Activated CD8-positive, alpha-beta memory T cell treated with anti-CD3 and anti-CD28 coated beads, Interleukin-2, amount 50 U/mL, for 4 hours (primary cell): ENCODE data around the gene GRB10.

Source experiments
- DNase-seq: peaks from one replicate; pipeline ENCODE4 v3.0.0-alpha.2; 2020

The GRB10 gene

DNA sequence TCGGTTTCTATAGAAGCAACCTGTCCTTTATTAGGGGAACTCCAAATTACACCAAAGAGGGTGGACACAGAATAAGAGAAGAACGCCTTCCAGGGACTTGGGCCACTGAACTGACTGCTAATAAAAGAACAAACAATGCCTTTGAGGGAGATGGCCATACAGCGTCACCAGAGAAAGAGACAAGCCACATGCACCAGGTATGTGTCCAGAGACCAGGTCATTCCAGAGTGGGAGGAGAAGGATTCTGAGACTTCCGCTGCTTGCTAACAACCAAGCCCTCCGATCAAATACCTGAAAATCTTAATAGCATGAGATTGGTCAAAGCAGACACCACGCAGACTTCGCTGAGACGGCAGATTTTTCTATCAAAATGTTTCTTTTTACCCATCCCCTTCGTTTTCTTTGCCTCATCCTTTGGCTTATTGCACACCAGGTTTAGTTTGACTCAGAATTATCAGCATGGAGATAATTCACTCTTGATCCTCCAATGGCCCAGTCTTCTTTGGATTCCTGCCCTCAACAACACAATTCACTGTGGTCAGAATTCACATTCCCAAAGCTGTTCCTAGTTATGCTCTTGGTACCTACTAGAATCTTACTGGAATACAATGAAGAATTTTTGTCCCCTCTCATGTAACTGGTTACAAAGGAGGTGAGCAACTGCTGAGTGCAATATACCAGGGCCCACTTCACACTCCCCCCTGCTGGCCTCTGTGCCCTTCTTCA, 130.1 kb downstream of the GRB10 start:
- no peak for DNase-seq

DNA sequence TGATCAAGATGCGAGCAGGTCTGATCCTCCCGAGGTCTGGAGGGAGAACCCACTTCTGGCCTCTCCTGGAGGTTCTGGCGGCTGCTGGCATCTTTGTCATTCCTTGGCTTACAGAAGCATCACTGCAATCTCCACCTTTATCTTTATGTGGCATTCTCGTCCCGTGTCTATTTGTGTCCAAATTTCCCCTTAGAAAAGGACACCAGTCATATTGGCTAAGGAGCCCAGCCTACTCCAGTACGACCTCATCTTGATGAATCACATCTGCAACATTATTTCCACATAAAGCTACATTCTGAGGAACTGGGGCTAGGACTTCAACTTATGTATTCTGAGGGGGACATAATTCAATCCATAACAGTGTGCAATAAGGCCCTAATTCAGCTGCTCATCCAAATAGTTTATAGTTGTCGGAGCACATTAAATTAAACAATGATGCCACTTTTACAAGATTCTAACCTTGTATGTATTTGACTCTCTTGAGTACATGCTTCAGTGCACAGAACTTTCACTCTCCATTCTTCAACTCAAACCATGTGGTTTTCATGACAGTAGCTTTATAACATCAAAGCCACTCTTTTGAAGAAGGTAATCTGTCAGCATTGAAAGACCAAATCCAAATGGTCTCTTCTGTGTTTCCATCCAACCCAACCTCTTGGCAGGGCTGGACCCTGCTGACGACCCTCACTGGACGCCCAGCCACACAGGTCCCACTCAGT, 131.3 kb downstream of the GRB10 start:
- no peak for DNase-seq

- no peak for DNase-seq
Observed at GRCh38 chr7:50650057-50650664, 132.5 kb downstream of the GRB10 start.

- no peak for DNase-seq
Observed at GRCh38 chr7:50649259-50649885, 133.3 kb downstream of the GRB10 start.

GRCh38 chr7:50648570-50649169, 134.0 kb downstream of the GRB10 start:
- DNase-seq, result no peak

GRCh38 chr7:50648076-50648475, 134.6 kb downstream of the GRB10 start:
- no peak for DNase-seq

DNA sequence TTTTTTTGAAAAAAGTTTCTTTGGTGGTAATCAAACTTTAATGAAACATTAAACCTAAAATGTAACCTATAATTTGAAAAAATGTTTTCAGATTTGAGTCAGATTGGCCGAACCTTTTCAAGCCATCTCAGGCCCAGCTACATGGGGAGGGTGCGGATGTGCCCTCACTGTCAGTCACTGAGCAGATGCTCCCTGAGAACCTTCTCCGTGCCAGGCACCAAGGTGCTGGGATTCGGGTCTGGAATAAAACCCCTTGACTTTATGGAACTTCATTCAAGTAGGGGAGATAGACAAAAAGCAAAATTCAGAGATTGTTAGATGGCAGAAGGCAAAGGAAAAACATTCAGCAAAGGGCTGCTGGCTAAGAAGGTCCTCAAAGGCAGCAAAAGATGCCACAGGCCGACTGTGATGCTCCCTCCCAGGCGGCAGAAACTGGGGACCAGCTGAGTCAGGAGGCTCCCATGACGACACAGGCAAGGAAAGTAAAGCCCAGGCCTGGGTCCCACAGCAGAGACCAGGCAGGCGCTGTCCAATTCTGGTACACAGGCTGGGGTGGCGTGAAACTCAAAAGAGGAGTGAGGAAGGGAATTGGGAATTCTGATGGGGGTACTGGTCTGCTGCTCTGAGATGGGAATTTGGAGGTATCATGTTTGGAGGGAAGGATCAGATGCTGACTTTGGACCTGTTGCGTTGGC, 135.3 kb downstream of the GRB10 start:
- DNase-seq, result no peak

DNA sequence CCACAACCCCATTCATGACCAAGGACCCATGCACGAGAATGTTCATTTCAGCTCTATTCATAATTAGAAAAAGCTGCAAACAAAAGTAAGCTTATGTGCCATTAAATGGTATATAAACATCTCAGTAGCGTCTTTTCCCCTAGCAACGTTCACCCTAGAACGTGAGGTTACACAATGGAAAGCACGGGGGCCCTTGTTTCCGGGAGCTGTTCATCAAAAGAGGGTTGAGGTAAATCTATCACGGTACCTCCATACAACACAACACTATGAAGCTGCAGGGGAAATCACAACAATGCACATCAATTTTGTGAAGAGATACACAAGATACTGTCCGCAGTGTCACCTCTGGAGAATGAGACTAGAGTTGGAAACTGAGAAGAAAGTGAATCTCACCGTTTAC, 136.6 kb downstream of the GRB10 start:
- DNase-seq, result no peak

DNA sequence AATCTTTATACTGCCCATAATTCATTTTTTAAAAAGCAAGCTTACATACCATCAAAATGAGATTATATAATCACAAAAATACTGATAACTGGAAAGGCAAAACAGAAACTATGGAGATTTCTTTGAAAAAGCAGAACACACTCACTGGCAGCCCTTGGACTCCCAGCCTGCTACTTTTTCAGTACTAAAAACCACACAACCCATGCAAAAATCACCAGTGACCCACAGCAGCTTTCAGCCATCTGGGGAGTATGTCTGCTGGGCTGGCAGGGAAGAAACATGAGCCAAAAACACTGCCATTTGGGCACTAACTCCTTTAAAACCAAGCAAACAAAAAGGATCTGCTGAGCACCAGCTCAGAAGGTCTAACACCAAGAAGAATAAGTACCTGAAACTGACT, 137.5 kb downstream of the GRB10 start:
- no peak for DNase-seq

GRCh38 chr7:50644586-50644985, 138.1 kb downstream of the GRB10 start:
- no peak for DNase-seq

- DNase-seq, result no peak
Observed at GRCh38 chr7:50644114-50644513, 138.6 kb downstream of the GRB10 start.

DNA sequence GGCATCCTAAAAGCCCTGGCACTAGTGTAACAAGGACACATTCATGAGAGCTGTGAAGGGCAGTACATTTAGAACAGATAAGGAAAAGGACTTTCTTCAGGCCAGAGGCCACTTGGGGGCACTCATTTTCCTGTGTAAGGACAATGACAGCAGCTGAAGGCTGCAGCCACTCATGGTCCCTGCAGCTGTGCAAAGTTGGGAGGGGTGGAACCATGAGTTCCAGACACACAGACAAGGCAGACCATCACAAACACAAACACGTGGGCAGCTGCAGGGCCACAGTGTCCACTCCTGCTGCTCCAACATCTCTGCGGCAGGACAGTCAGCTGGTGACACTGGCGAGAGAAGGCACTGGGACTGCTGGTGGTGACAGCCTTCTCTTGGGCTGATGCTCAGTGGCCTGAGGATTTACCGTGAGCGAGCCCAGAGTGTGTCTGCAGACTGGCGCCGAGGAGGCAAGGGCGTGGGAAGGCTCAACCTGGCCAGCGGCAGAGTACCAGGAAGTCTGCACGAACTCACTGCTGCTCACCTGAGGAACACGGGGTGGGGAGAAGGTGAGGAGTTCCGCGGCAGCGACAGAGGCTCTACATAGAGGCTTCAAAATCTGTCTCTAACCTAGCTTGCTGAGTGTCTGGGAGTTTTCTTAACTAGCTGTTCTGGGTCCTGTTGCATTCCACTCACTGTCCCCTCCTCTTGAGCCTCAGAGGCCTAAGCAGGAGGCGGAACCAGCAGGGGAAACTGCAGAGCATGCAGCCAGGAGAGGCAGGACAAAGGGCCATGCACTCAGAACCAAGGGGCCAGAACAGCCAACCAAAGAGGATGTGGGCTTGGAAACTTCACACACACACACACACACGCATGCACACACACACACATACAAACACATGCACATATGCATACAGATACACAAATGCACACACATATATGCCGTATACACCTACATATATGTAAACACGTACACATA, 141.0 kb downstream of the GRB10 start:
- DNase-seq, result no peak

- DNase-seq, result no peak
Observed at GRCh38 chr7:50640779-50641178, 141.9 kb downstream of the GRB10 start.

- DNase-seq, result no peak
Observed at GRCh38 chr7:50640256-50640655, 142.4 kb downstream of the GRB10 start.

- no peak for DNase-seq
Observed at GRCh38 chr7:50637725-50638643, 144.7 kb downstream of the GRB10 start.

GRCh38 chr7:50634378-50634777, 148.3 kb downstream of the GRB10 start:
- DNase-seq, result no peak

- no peak for DNase-seq
Observed at GRCh38 chr7:50633414-50633710, 149.3 kb downstream of the GRB10 start.

DNA sequence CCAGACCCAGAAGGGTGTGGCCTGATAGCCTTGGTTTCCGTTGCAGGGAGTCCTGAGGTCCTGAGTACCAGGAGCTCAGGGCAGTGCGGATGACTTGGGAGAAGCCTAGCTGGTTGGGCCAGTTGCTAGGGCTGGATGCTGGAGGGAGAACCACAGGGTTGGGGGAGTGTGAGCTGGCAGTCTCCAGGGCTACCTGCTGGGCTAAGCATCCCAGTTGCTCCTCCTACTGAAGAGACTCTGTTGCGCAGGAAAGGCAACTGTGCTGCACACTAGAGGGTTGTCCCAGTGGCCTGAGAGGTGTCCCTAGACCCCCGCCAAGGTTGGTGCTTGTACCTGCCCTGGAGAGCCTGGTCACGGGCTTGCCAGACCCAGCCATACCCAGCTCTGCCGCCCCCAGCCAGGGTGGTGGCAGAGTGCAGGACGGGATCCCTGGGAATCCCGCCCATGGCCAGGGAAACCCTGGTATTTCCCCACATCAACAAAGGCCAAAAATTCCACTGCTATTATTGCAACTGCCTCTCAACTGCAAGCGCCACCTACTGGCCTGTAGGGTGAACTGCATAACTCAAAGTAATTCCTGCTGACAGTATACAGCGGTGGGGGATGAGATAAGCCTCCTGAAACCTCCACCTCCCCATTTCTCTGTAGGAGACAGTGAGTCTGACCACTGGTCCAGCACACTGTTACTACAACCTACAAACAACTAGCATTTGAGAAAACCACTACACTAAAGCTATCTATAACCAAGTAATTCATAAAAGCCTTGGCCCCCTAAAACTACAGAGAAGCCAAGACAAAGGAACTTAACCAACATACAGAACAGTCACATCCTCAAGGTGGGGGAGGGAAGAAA, 149.9 kb downstream of the GRB10 start:
- DNase-seq, result peak; percentile 62

DNA sequence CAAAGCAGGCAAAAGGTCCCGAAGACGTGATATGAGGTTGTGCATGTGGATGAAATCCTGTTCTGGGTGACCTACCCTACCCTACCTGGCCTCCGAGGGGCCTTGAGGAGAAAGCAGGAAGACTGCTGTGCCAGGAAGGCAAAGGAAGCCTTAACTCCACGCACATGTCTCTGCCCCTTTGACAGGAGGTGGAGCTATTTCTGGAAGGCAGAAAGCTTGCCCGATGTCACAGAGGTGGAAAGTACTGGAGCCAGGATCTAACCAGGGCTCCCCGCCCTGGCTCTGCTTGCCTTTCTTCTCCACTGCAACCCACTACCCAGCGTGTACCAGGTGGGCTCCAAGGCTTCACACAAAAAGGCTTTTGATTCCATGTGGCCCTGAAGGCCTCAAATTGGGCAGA, 151.1 kb downstream of the GRB10 start:
- DNase-seq, result no peak

DNA sequence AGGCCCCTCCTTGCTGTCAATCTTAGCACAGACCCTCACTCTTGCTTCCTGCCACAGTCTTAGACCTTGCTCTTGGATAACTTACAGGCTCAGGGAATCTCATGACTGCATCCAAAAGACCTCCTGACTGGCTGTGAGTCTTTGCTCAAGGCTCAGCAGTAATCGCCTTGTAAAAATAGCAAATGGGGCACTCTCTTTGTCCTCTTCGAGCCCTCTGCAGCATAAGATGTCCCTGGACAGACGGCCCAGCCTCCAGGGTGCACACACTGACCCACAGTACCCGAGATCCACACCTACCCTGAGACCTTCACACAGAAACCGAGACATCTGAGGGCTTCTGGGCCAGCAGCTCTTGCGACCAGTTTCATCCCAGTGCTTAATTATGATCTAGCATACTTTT, 151.6 kb downstream of the GRB10 start:
- DNase-seq, result no peak
